Cardiac muscle cell (in vitro differentiated cells and primary cell): ENCODE data around the gene CADM1. TPM values are rescaled to one million over a fixed set of nuclear protein-coding genes. Genes with fewer than 3 reads are reported as not detected.
A peak's percentile ranks its signal among the peaks of the same experiment; 100 is the strongest.

ENCODE experiments used
- DNase-seq, 2 donors: peaks; one replicate each; pipeline versions ENCODE4 v3.0.0 to v3.0.0-alpha.2; 2010 to 2017; ENCODE audit warnings: low read depth in 1 of 2, low spot score in 1 of 2
- H3K27ac ChIP-seq: fragments of 200-600 bp; sonication (generic); 2 replicates; pipeline ENCODE4 v1.5.1; 2016
- H3K27me3 ChIP-seq: fragments of 200-600 bp; sonication (generic); 2 replicates; pipeline ENCODE4 v1.6.0; 2016; ENCODE audit warnings: control low read depth
- H3K36me3 ChIP-seq: fragments of 200-600 bp; sonication (generic); 2 replicates; pipeline ENCODE4 v1.5.1; 2016; ENCODE audit warnings: control low read depth
- H3K4me1 ChIP-seq: fragments of 200-600 bp; sonication (generic); 2 replicates; pipeline ENCODE4 v1.8.1; 2017; ENCODE audit warnings: low read depth, mild to moderate bottlenecking, mixed run types
- H3K4me3 ChIP-seq: fragments of 200-600 bp; sonication (generic); 2 replicates; pipeline ENCODE4 v1.5.1; 2016; ENCODE audit warnings: mild to moderate bottlenecking
- H3K9me3 ChIP-seq: fragments of 200-600 bp; sonication (generic); 2 replicates; pipeline ENCODE4 v1.5.1; 2017; ENCODE audit warnings: low read depth, mild to moderate bottlenecking, control low read depth
- CTCF ChIP-seq: IDR thresholded peaks from 2 replicates; pipeline ENCODE4 v1.5.1; 2012; ENCODE audit warnings: low read depth, mild to moderate bottlenecking, low read length
- polyA plus RNA-seq: library from polyadenylated mRNA; unstranded; fragments of >200 nt; fragmentation: Nextera tagmentation; extraction: Ambion mirVana; gene quantifications from 2 replicates; pipeline ENCODE4 v1.2.1, GENCODE V29; 2016
- total RNA-seq: library from RNA; depleted of rRNA; stranded (reverse); fragments of >200 nt; gene quantifications from 2 replicates; pipeline ENCODE4 v1.2.3, GENCODE V29; 2016

CADM1 gene
- total and polyA plus RNA-seq, 2 experiments from 2014 or later: 113 to 149 TPM

- no peaks in the 10 kb centered on the region for H3K9me3 ChIP-seq
- no peak for TF ChIP-seq CTCF
- H3K4me3 ChIP-seq: no peak overlapping the region
- peak overlapping the region; percentile 78 for H3K27ac ChIP-seq
- peak in 1 of 2 donors; percentile 22 for DNase-seq
- no peaks in the 10 kb centered on the region for H3K36me3 ChIP-seq
- H3K27me3 ChIP-seq: no peaks in the 10 kb centered on the region
- peaks cover 37% of the 10 kb centered on the region for H3K4me1 ChIP-seq
These were observed 82.1 kb downstream of the CADM1 start for GRCh38 chr11:115421992-115422689.

GRCh38 chr11:115421352-115421991 is 82.7 kb downstream of the CADM1 start:
- no peaks in the 10 kb centered on the region for H3K27me3 ChIP-seq
- H3K27ac ChIP-seq: peak overlapping the region; percentile 78
- H3K4me1 ChIP-seq: peaks cover 43% of the 10 kb centered on the region
- H3K4me3 ChIP-seq: no peak overlapping the region
- no peaks in the 10 kb centered on the region for H3K9me3 ChIP-seq
- no peak for TF ChIP-seq CTCF
- no peaks in the 10 kb centered on the region for H3K36me3 ChIP-seq
- peak in 1 of 2 donors; percentile 62 for DNase-seq

GRCh38 chr11:115420505-115420904 is 83.7 kb downstream of the CADM1 start:
- Histone ChIP-seq H3K4me3 (no peak overlapping the region), H3K27me3 (no peaks in the 10 kb centered on the region), H3K9me3 (no peaks in the 10 kb centered on the region), H3K27ac (peak overlapping the region; percentile 78), H3K4me1 (peaks cover 49% of the 10 kb centered on the region), H3K36me3 (no peaks in the 10 kb centered on the region)
- DNase-seq: no peak
- TF ChIP-seq CTCF: no peak

- Histone ChIP-seq H3K9me3 (no peaks in the 10 kb centered on the region), H3K27ac (no peak overlapping the region), H3K4me1 (peaks cover 43% of the 10 kb centered on the region), H3K4me3 (no peak overlapping the region), H3K27me3 (no peaks in the 10 kb centered on the region), H3K36me3 (no peaks in the 10 kb centered on the region)
- no peak for TF ChIP-seq CTCF
- DNase-seq: no peak
These were observed 85.6 kb downstream of the CADM1 start for GRCh38 chr11:115418626-115419025.

GRCh38 chr11:115418081-115418480 is 86.1 kb downstream of the CADM1 start:
- no peak overlapping the region for H3K27ac ChIP-seq
- DNase-seq: no peak
- no peaks in the 10 kb centered on the region for H3K36me3 ChIP-seq
- no peak overlapping the region for H3K4me3 ChIP-seq
- peaks cover 43% of the 10 kb centered on the region for H3K4me1 ChIP-seq
- no peak for TF ChIP-seq CTCF
- H3K9me3 ChIP-seq: no peaks in the 10 kb centered on the region
- no peaks in the 10 kb centered on the region for H3K27me3 ChIP-seq
